OCI-LY3 (cell line): ENCODE results near the gene TTC29.
"Not testable (repeated sequence)": the region's sequence is repeated elsewhere in the genome, so short reads cannot be mapped to it uniquely, and the experiment has no call there.

Experiments
- H2AFZ ChIP-seq: fragments of 200-600, 300-600 bp; shearing (Covaris generic); 2 replicates; pipeline ENCODE4 v1.6.0; 2014; ENCODE audit warnings: antibody characterized with exemption, low read depth, low read length
- H3K27ac ChIP-seq: fragments of 200-600, 300-600 bp; sonication (generic); 2 replicates; pipeline ENCODE4 v1.5.1; 2014; ENCODE audit warnings: mild to moderate bottlenecking, low read length, moderate library complexity, mixed read lengths
- H3K27me3 ChIP-seq: fragments of 200-600, 300-600 bp; sonication (generic); 2 replicates; pipeline ENCODE4 v1.6.1; 2014; ENCODE audit warnings: low read depth, low read length, mixed read lengths
- H3K36me3 ChIP-seq: fragments of 200-600, 300-600 bp; sonication (generic); replicated peaks from 2 replicates; pipeline ENCODE3; 2014; ENCODE audit warnings: low read depth, low read length, mixed read lengths
- H3K4me1 ChIP-seq: fragments of 300-600, 200-600 bp; sonication (generic); 2 replicates; pipeline ENCODE4 v1.6.1; 2014; ENCODE audit warnings: low read length, mixed read lengths
- H3K4me2 ChIP-seq: fragments of 200-600, 300-600 bp; sonication (generic); 2 replicates; pipeline ENCODE4 v1.6.1; 2014; ENCODE audit warnings: low read length, mixed read lengths
- H3K4me3 ChIP-seq: fragments of 300-600, 200-600 bp; sonication (generic); 2 replicates; pipeline ENCODE4 v1.5.1; 2014; ENCODE audit warnings: antibody characterized with exemption, mild to moderate bottlenecking, low read length, moderate library complexity
- H3K79me2 ChIP-seq: fragments of 300-600, 200-600 bp; shearing (Covaris generic); 2 replicates; pipeline ENCODE4 v1.6.1; 2014; ENCODE audit warnings: mild to moderate bottlenecking, low read length, mixed read lengths
- H3K9ac ChIP-seq: fragments of 300-600, 200-600 bp; shearing (Covaris generic); 2 replicates; pipeline ENCODE4 v1.6.0; 2014; ENCODE audit warnings: mild to moderate bottlenecking, low read length, moderate library complexity
- H3K9me3 ChIP-seq: fragments of 200-600, 300-600 bp; shearing (Covaris generic); 2 replicates; pipeline ENCODE4 v1.6.1; 2014; ENCODE audit warnings: low read length, mixed read lengths; ENCODE audit not compliant: insufficient read depth
- H4K20me1 ChIP-seq: fragments of 200-600, 300-600 bp; sonication (generic); 2 replicates; pipeline ENCODE4 v1.6.1; 2016; ENCODE audit warnings: low read length, mixed read lengths; ENCODE audit not compliant: insufficient read depth
- EZH2phosphoT487 ChIP-seq: fragments of 200-600 bp; shearing (Covaris generic); IDR thresholded peaks from 2 replicates; pipeline ENCODE4 v1.6.1; 2018; ENCODE audit warnings: antibody characterized with exemption, mixed run types, low read depth
- TF ChIP-seq, protein P1 (sequence below): fragments of 200-600, 300-600 bp; sonication (generic); IDR thresholded peaks from 2 replicates; pipeline ENCODE4 v1.5.1; 2014; ENCODE audit warnings: antibody characterized with exemption, low read length, low read depth

Gene TTC29

DNA sequence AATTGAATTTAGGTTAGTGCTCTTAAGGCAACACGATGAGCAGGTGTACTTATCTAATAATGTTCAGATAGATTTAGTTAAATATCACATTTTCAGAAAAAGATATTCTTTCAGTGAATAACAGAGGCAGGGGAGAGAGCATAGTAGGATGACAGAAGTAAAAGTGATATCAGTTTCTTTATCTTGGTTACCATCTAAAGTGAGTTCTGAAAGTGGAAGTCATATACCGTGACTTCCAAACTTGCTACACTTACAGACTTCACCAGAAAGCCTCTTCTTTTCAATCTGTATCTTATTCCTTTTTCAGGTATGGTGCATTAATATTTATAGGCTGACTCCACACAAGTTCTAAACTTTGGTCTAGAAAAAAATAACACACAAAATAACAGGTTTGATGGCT is 182.1 kb downstream of the TTC29 start:
- H3K9me3 ChIP-seq: no peaks in the 10 kb centered on the region
- no peak for TF ChIP-seq EZH2phosphoT487
- TF ChIP-seq, protein P1, sequence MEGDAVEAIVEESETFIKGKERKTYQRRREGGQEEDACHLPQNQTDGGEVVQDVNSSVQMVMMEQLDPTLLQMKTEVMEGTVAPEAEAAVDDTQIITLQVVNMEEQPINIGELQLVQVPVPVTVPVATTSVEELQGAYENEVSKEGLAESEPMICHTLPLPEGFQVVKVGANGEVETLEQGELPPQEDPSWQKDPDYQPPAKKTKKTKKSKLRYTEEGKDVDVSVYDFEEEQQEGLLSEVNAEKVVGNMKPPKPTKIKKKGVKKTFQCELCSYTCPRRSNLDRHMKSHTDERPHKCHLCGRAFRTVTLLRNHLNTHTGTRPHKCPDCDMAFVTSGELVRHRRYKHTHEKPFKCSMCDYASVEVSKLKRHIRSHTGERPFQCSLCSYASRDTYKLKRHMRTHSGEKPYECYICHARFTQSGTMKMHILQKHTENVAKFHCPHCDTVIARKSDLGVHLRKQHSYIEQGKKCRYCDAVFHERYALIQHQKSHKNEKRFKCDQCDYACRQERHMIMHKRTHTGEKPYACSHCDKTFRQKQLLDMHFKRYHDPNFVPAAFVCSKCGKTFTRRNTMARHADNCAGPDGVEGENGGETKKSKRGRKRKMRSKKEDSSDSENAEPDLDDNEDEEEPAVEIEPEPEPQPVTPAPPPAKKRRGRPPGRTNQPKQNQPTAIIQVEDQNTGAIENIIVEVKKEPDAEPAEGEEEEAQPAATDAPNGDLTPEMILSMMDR: no peak
- H3K27ac ChIP-seq: no peak overlapping the region
- no peaks in the 10 kb centered on the region for H3K79me2 ChIP-seq
- H2AFZ ChIP-seq: no peak overlapping the region
- no peaks in the 10 kb centered on the region for H4K20me1 ChIP-seq
- no peaks in the 10 kb centered on the region for H3K4me1 ChIP-seq
- H3K4me2 ChIP-seq: no peak overlapping the region
- no peaks in the 10 kb centered on the region for H3K27me3 ChIP-seq
- no peak overlapping the region for H3K4me3 ChIP-seq
- no peak overlapping the region for H3K9ac ChIP-seq
- no peaks in the 10 kb centered on the region for H3K36me3 ChIP-seq

DNA sequence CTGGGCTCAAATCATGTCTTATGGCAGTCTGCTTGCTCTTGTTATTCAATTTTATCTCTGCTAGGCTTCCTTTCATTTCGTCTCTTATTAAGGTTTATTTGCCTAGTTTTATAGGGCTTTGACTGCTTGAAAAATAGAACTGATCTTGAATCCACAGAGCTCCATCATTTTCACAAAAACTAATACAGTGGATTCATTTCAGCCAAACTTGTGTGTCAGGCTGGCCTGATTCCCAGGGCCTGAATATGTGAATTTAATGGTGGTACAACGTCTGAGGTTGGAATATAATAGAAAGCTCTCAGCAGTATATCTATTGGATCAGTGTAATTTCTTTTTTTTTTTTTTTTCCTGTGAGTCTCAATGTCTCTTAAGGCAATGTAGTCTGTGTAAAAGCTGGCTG is 183.6 kb downstream of the TTC29 start:
- no peaks in the 10 kb centered on the region for H3K4me1 ChIP-seq
- no peaks in the 10 kb centered on the region for H3K36me3 ChIP-seq
- no peaks in the 10 kb centered on the region for H3K27me3 ChIP-seq
- no peak overlapping the region for H3K4me2 ChIP-seq
- no peak overlapping the region for H3K4me3 ChIP-seq
- H3K79me2 ChIP-seq: no peaks in the 10 kb centered on the region
- no peak overlapping the region for H3K9ac ChIP-seq
- H3K27ac ChIP-seq: no peak overlapping the region
- no peaks in the 10 kb centered on the region for H4K20me1 ChIP-seq
- TF ChIP-seq, protein P1: no peak
- no peak for TF ChIP-seq EZH2phosphoT487
- H3K9me3 ChIP-seq: no peaks in the 10 kb centered on the region
- no peak overlapping the region for H2AFZ ChIP-seq

DNA sequence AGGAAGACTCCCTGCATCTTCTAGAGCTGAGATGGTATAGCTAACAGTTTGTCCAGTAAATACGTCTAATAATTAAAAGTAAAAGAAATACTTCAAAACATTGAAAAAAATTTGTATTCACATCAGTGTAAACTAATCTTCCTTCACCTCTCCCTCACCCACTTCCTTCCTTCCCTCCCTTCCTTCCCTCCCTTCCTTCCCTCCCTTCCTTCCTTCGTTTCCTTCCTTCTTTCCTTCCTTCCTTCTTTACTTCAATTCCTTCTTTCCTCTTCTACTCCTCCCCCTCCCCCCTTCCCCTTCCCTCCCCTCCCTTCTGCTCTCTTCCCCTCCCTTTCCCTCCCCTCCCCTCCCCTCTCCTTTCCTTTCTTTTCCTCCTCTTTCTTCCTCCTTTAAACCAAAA is 203.2 kb downstream of the TTC29 start:
- Histone ChIP-seq H3K9ac (no peak overlapping the region), H2AFZ (no peak overlapping the region), H3K4me1 (no peaks in the 10 kb centered on the region), H3K36me3 (no peaks in the 10 kb centered on the region), H3K4me3 (no peak overlapping the region), H3K9me3 (no peaks in the 10 kb centered on the region), H3K27ac (no peak overlapping the region), H4K20me1 (no peaks in the 10 kb centered on the region), H3K79me2 (no peaks in the 10 kb centered on the region), H3K27me3 (no peaks in the 10 kb centered on the region), H3K4me2 (no peak overlapping the region)
- TF ChIP-seq, protein P1: no peak
- no peak for TF ChIP-seq EZH2phosphoT487

DNA sequence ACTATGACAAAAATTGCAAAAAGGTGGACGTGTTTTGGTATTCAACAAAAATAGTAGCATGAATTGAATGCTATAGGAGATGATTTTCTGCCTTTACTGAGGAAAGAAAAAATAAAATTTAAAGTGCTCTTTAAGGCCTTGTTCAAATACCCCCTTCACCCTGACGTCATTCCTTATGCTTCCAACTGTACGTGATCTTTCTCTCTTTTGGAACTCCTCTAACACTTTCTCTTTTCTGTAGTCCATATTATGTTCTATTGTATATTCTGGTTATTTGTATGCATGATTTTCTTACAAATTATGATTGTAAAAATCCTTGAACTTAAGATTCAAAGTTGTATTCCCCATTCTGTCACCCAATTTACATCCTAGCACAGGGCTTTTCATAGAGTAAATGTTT is 206.5 kb downstream of the TTC29 start:
- Histone ChIP-seq H3K36me3 (no peaks in the 10 kb centered on the region), H4K20me1 (no peaks in the 10 kb centered on the region), H3K27ac (no peak overlapping the region), H3K27me3 (no peaks in the 10 kb centered on the region; the same call in 1 of the 2 replicates), H3K4me1 (no peaks in the 10 kb centered on the region), H3K4me3 (no peak overlapping the region), H3K9me3 (no peaks in the 10 kb centered on the region), H3K4me2 (no peak overlapping the region), H2AFZ (no peak overlapping the region), H3K9ac (no peak overlapping the region), H3K79me2 (no peaks in the 10 kb centered on the region)
- TF ChIP-seq, protein P1: no peak
- TF ChIP-seq EZH2phosphoT487: no peak

DNA sequence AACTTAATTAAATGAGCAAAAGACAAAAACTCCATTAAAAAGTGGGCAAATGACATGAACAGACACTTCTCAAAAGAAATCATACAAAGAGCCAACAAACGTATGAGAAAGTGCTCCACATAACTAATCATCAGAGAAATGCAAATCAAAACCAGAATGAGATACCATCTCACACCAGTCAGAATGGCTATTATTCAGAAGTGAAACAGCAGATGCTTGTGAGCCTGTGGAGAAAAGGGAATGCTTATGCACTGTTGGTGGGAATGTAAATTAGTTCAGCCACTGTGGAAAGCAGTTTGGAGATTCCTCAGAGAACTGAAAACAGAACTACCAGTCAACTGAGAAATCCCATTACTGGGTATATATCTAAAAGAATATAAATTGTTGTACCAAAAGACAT is 222.1 kb downstream of the TTC29 start:
- H3K4me1 ChIP-seq, H3K4me2 ChIP-seq, H2AFZ ChIP-seq, H3K27ac ChIP-seq, H3K4me3 ChIP-seq, H3K36me3 ChIP-seq, H4K20me1 ChIP-seq, H3K9me3 ChIP-seq, H3K9ac ChIP-seq, H3K27me3 ChIP-seq, H3K79me2 ChIP-seq: not testable (repeated sequence)
